Heart left ventricle (tissue), 16 donors: ENCODE results near the gene SLC17A5. TPM values are rescaled to one million over a fixed set of nuclear protein-coding genes. Genes with fewer than 3 reads are reported as not detected.

Source experiments
- ATAC-seq, 4 donors: fragments of 200-7000 bp; cut with Tn5 transposase; one replicate each; pipeline ENCODE4 v1.9.1; 2020 to 2022; ENCODE audit warnings: moderate library complexity in 4 of 4, mild to moderate bottlenecking in 3 of 4, moderate number of reproducible peaks in 1 of 4
- DNase-seq, 5 donors: peaks; one replicate each; pipeline ENCODE4 v3.0.0-alpha.2; 2020
- H3K27ac ChIP-seq, 12 donors: fragments of 200-600 bp; sonication (generic) in 4 of 12; one replicate each; pipeline versions ENCODE4 v1.5.0 to v1.8.0; 2016 to 2022; ENCODE audit warnings: mild to moderate bottlenecking in 2 of 12
- H3K27me3 ChIP-seq, 9 donors: fragments of 200-600 bp; sonication (generic) in 2 of 9; one replicate each; pipeline versions ENCODE4 v1.5.1 to v1.8.0; 2016 to 2022; ENCODE audit warnings: mild to moderate bottlenecking in 3 of 9
- H3K36me3 ChIP-seq, 9 donors: fragments of 200-600 bp; sonication (generic) in 2 of 9; one replicate each; pipeline versions ENCODE4 v1.5.0 to v1.8.0; 2018 to 2022; ENCODE audit warnings: mild to moderate bottlenecking in 2 of 9
- H3K4me1 ChIP-seq, 12 donors: fragments of 200-600 bp; sonication (generic) in 4 of 12; one replicate each; pipeline versions ENCODE4 v1.5.0 to v1.8.0; 2016 to 2022; ENCODE audit warnings: mild to moderate bottlenecking in 3 of 12
- H3K4me3 ChIP-seq, 12 donors: fragments of 200-600 bp; sonication (generic) in 4 of 12; one replicate each; pipeline versions ENCODE4 v1.5.0 to v1.8.0; 2017 to 2022; ENCODE audit warnings: mild to moderate bottlenecking in 9 of 12, moderate library complexity in 4 of 12
- H3K9me3 ChIP-seq, 12 donors: fragments of 200-600 bp; sonication (generic) in 4 of 12; one replicate each; pipeline versions ENCODE4 v1.5.0 to v1.8.0; 2016 to 2022; ENCODE audit warnings: mild to moderate bottlenecking in 1 of 12
- POLR2A ChIP-seq, 2 donors: fragments of 450-650 bp; IDR thresholded peaks; one replicate each; pipeline ENCODE4 v1.6.1; 2017; ENCODE audit warnings: antibody characterized with exemption in 2 of 2, mild to moderate bottlenecking in 2 of 2, moderate library complexity in 2 of 2
- WGBS, 4 donors: extraction: QIAGEN DNeasy Blood & Tissue Kit in 2 of 4; methylation state at CpG; one replicate each; pipeline versions ENCODE4 v1.1.5 to v1.1.7; 2013 to 2018; 5-methylcytosine and 5-hydroxymethylcytosine counted together
- intact Hi-C, 10 donors: fragments of 100-400 bp; cut with DNase I; formaldehyde crosslinking; loops; one replicate each; pipeline versions ENCODE4 v1.11.1 to v1.14.2; 2022
- polyA plus RNA-seq, 2 donors: library from polyadenylated mRNA; stranded (reverse); fragments of 200-250 nt; gene quantifications; one replicate each; pipeline ENCODE4 v1.2.3, GENCODE V29; 2013
- total RNA-seq, 9 donors: library from RNA; depleted of rRNA in 2 of 9; stranded (reverse); fragments of >200 nt in 2 of 9; fragmentation: NEBNext Ultra II Directional in 3 of 9; extraction: Animal tissue kit (Norgen Biotek cat#: 25700) in 3 of 9; gene quantifications; one replicate each; pipeline versions ENCODE4 v1.1.0 to v1.2.4, GENCODE V29; 2016 to 2023
- TF ChIP-seq, protein P1 (sequence below), 12 donors: fragments of 200-600 bp; sonication (generic) in 4 of 12; IDR thresholded peaks; one replicate each; pipeline versions ENCODE4 v1.5.0 to v1.8.0; 2018 to 2022; ENCODE audit warnings: antibody characterized with exemption in 12 of 12, mild to moderate bottlenecking in 5 of 12
- donor health status: ischemic (EF 13 %, LVEDD 7.1; RV severe dilation, severe dysfunction).
- donor health status: healthy with polysubstance abuse.
- donor health status: DM: no; HTN: yes; CAD: no.
- donor health status: DM: no; HTN: no; CAD: no.
- donor health status: ischemic (EF 25% LVEDD 6.9; RV normal size, moderate dysfunction).
- donor health status: ischemic (EF 25% LVEDD 5.7; RV mildly dilated, moderate dysfunction).
- donor health status: healthy.
- donor health status: DM: yes; HTN: yes; CAD: no.
- donor health status: ischemic (EF 35%, LVEDD 5.7; RV mildly dilated, moderate dysfunction).
- donor health status: nonischemic (EF 11% LVEDD 7.7; RV severe dilation, severe dysfunction).
- donor health status: DM: yes; HTN: yes; CAD: no.
- donor health status: PGD.
- donor health status: ischemic (EF 29% LVEDD 5.4; RV normal size, mild dysfunction).
- donor health status: nonischemic (EF 23%, LVEDD 6.1; RV moderate dilation, normal function).

The SLC17A5 gene
- total and polyA plus RNA-seq, 11 donors, result 2.1 to 10.6 (median 7.5) TPM

DNA sequence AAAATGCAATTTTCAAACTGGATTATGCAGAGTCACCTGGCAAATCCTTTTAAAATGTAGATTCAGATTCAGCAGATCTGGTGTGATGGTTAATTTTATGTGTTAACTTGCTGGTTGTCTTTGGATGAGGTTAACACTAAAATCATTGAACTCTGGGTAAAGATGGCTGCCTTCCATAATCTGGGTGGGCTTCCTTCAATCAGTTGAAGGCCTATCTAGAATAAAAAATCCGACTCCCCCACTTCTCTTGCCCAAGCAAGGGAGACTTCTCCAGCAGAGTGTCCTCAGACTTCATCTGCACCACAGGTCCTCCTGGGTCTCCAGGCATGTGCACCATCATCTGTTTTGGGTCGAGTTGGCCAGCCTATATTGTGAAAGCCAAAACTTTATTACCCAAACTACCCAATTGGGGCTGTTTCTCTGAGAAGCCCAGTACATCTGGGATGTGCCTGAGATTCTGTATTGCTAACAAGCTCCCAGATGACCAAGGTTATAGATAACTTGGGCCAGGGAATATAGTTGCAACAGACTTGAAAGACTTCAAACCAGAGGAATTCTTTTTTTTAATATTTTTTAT is 1.6 kb upstream of the SLC17A5 start:
- Histone ChIP-seq H3K36me3 (no peaks in the 10 kb centered on the region), H3K27me3 (no peaks in the 10 kb centered on the region), H3K4me3 (peak overlapping the region in 4 of 12 donors; percentile 92 to 100 (median 100)), H3K9me3 (no peaks in the 10 kb centered on the region), H3K4me1 (peaks cover 0 to 21% (median 11%) of the 10 kb centered on the region in 12 donors), H3K27ac (peak overlapping the region in 7 of 12 donors; percentile 91 to 99 (median 99))
- WGBS, 4 donors, result 83 to 93% (median 89%) methylated on average over 2 of the region's 2 CpGs
- ATAC-seq (no peak), DNase-seq (no peak)
- intact Hi-C loops, result no loop called here
- TF ChIP-seq, protein P1, sequence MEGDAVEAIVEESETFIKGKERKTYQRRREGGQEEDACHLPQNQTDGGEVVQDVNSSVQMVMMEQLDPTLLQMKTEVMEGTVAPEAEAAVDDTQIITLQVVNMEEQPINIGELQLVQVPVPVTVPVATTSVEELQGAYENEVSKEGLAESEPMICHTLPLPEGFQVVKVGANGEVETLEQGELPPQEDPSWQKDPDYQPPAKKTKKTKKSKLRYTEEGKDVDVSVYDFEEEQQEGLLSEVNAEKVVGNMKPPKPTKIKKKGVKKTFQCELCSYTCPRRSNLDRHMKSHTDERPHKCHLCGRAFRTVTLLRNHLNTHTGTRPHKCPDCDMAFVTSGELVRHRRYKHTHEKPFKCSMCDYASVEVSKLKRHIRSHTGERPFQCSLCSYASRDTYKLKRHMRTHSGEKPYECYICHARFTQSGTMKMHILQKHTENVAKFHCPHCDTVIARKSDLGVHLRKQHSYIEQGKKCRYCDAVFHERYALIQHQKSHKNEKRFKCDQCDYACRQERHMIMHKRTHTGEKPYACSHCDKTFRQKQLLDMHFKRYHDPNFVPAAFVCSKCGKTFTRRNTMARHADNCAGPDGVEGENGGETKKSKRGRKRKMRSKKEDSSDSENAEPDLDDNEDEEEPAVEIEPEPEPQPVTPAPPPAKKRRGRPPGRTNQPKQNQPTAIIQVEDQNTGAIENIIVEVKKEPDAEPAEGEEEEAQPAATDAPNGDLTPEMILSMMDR (IDR thresholded peaks at IDR 0.05), result no peak
- TF ChIP-seq POLR2A (IDR thresholded peaks at IDR 0.05), result no peak

DNA sequence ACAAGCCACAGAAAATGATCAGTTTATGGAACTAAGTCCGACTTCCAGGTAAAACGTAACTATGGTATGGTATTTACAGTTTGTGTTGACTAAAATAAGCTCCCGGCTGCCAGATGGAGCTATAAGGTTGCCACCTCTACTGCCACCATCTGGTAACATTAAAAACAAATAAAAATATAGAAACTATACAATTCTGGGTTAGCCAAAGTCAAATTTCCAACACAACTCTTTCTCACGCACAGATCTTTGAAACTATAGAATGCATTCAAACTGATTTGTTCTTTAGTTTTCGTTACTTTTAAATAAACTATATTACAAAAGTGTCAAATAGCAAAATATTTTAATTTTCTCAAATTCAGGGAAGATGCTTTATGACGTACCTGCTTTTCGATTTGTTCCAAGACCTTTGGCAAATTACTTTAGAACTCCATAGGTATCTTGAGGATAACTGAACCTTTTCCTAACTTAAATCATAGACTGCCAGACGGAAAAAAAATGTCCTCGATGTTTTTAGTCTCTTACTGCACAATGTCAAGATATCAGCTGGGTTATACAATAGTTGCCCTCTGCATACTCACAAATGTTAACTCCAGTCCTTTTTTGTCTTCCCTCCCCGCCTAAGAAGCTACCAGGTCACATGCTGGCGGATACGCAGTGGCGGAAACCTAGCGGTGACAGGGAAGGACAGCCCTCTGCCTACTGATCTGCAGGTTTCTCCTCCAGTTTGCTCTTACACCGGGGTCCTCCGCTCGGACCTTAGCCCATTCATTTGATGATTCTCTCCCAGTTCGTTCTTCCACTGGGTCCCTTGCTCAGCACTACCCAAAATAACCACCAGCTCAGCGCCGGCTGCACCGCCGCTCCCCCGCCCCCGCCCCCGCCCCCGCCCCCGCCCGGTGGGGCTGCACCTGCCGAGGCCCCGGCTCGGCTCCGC is 888 bp downstream of the SLC17A5 start:
- no peaks in the 10 kb centered on the region for H3K27me3 ChIP-seq
- peak overlapping the region; percentile 82 to 99 (median 98) for H3K27ac ChIP-seq
- peak; percentile 23 to 62 (median 51) for ATAC-seq
- no peak for TF ChIP-seq POLR2A (IDR thresholded peaks at IDR 0.05)
- TF ChIP-seq, protein P1 (IDR thresholded peaks at IDR 0.05), result peak; percentile 13 to 49 (median 29)
- H3K4me3 ChIP-seq, result peak overlapping the region; percentile 78 to 100 (median 99)
- H3K36me3 ChIP-seq, result peaks cover 0 to 18% (median 10%) of the 10 kb centered on the region in 9 donors
- no peaks in the 10 kb centered on the region for H3K9me3 ChIP-seq
- H3K4me1 ChIP-seq, result peaks cover 0 to 21% (median 11%) of the 10 kb centered on the region in 12 donors
- WGBS, 4 donors, result 2 to 6% (median 3%) methylated on average over 24 to 32 of the region's 32 CpGs
- peak; percentile 64 to 75 (median 70) for DNase-seq
- intact Hi-C loops, result no loop called here

GRCh38 chr6:73649783-73650182 is 4.0 kb downstream of the SLC17A5 start:
- TF ChIP-seq, protein P1 (IDR thresholded peaks at IDR 0.05), result no peak
- no peak for TF ChIP-seq POLR2A (IDR thresholded peaks at IDR 0.05)
- H3K27ac ChIP-seq, result no peak overlapping the region
- intact Hi-C loops, result no loop called here
- no peaks in the 10 kb centered on the region for H3K27me3 ChIP-seq
- no peak overlapping the region for H3K4me3 ChIP-seq
- no peaks in the 10 kb centered on the region for H3K9me3 ChIP-seq
- H3K36me3 ChIP-seq, result peaks cover 0 to 25% (median 10%) of the 10 kb centered on the region in 9 donors
- peaks cover 0 to 29% (median 12%) of the 10 kb centered on the region in 12 donors for H3K4me1 ChIP-seq
- WGBS, 4 donors, result 63 to 76% (median 64%) methylated on average over 4 of the region's 4 CpGs
- ATAC-seq, result no peak
- DNase-seq, result no peak

- no peak for TF ChIP-seq POLR2A (IDR thresholded peaks at IDR 0.05)
- TF ChIP-seq, protein P1 (IDR thresholded peaks at IDR 0.05), result no peak
- ATAC-seq (no peak), DNase-seq (no peak)
- H3K36me3 ChIP-seq, result peaks cover 0 to 34% (median 13%) of the 10 kb centered on the region in 9 donors
- intact Hi-C loops, result no loop called here
- H3K27me3 ChIP-seq, result no peaks in the 10 kb centered on the region
- H3K4me1 ChIP-seq, result peaks cover 0 to 31% (median 9%) of the 10 kb centered on the region in 12 donors
- H3K4me3 ChIP-seq, result no peak overlapping the region
- H3K9me3 ChIP-seq, result no peaks in the 10 kb centered on the region
- no peak overlapping the region for H3K27ac ChIP-seq
These were observed 5.6 kb downstream of the SLC17A5 start for GRCh38 chr6:73648166-73648565.
